ENCODE data around the gene VPS35.

- no peak for TF ChIP-seq POLR2A (IDR thresholded peaks at IDR 0.05)
- TF ChIP-seq EP300 (IDR thresholded peaks at IDR 0.05) = no peak
- TF ChIP-seq CTCF (IDR thresholded peaks at IDR 0.05) = no peak
Measured at GRCh38 chr16:46702030-46702429, 13.1 kb upstream of the VPS35 start.

Measured in ovary (tissue), 3 donors.